BE2C (cell line): ENCODE data around the gene FOXR1. TPM values are rescaled to one million over a fixed set of nuclear protein-coding genes. Genes with fewer than 3 reads are reported as not detected.

ENCODE experiments used
- DNase-seq: peaks from one replicate; pipeline ENCODE4 v3.0.0-alpha.2; 2020
- H3K27me3 ChIP-seq: fragments of 250-450 bp; sonication (Bioruptor Pico); 2 replicates; pipeline ENCODE4 v1.5.1; 2020; ENCODE audit warnings: mild to moderate bottlenecking
- H3K36me3 ChIP-seq: fragments of 250-450 bp; sonication (Bioruptor Pico); 2 replicates; pipeline ENCODE4 v1.5.1; 2020; ENCODE audit warnings: mild to moderate bottlenecking
- H3K4me1 ChIP-seq: fragments of 250-450 bp; sonication (Bioruptor Pico); 2 replicates; pipeline ENCODE4 v1.5.1; 2020
- H3K4me3 ChIP-seq: 2 replicates; pipeline ENCODE4 v1.5.1; 2011; ENCODE audit warnings: low read depth, low read length
- H3K9me3 ChIP-seq: fragments of 250-450 bp; sonication (Bioruptor Pico); 2 replicates; pipeline ENCODE4 v1.5.1; 2020
- CTCF ChIP-seq: IDR thresholded peaks from 2 replicates; pipeline ENCODE4 v1.5.1; 2012; ENCODE audit warnings: mild to moderate bottlenecking, low read depth, low read length
- polyA plus RNA-seq: library from polyadenylated mRNA; unstranded; fragments of >200 nt; gene quantifications from one replicate; pipeline ENCODE4 v1.2.1, GENCODE V29; 2012; ENCODE audit warnings: low read depth, missing spikeins; ENCODE audit not compliant: insufficient read length, insufficient read depth

FOXR1 gene
- polyA plus RNA-seq: not detected

GRCh38 chr11:118971646-118972045 lies at the start of gene FOXR1:
FOXR1 (plus strand) TSS chr11:118971761; CDS start chr11:118971932, 171 bp downstream.
- no peaks in the 10 kb centered on the region for H3K36me3 ChIP-seq
- no peaks in the 10 kb centered on the region for H3K9me3 ChIP-seq
- no peak for DNase-seq
- H3K4me3 ChIP-seq: no peak within 1 kb of the TSS
- no peaks in the 10 kb centered on the region for H3K27me3 ChIP-seq
- TF ChIP-seq CTCF: no peak
- H3K4me1 ChIP-seq: no peaks in the 10 kb centered on the region

- H3K27me3 ChIP-seq: no peaks in the 10 kb centered on the region
- no peaks in the 10 kb centered on the region for H3K9me3 ChIP-seq
- H3K4me1 ChIP-seq: peaks cover 63% of the 10 kb centered on the region
- TF ChIP-seq CTCF: no peak
- H3K36me3 ChIP-seq: no peaks in the 10 kb centered on the region
- peak overlapping the region; percentile 92 for H3K4me3 ChIP-seq
- peak; percentile 76 for DNase-seq
These were observed 49.4 kb upstream of the FOXR1 start for GRCh38 chr11:118921929-118922744.

- peaks cover 60% of the 10 kb centered on the region for H3K4me1 ChIP-seq
- H3K36me3 ChIP-seq: no peaks in the 10 kb centered on the region
- peak overlapping the region; percentile 92 for H3K4me3 ChIP-seq
- H3K9me3 ChIP-seq: no peaks in the 10 kb centered on the region
- DNase-seq: no peak
- TF ChIP-seq CTCF: no peak
- no peaks in the 10 kb centered on the region for H3K27me3 ChIP-seq
These were observed 48.6 kb upstream of the FOXR1 start for GRCh38 chr11:118922745-118923627.

GRCh38 chr11:118923721-118924587 lies 47.6 kb upstream of the FOXR1 start:
- TF ChIP-seq CTCF: no peak
- DNase-seq: no peak
- no peaks in the 10 kb centered on the region for H3K27me3 ChIP-seq
- peak overlapping the region; percentile 92 for H3K4me3 ChIP-seq
- no peaks in the 10 kb centered on the region for H3K9me3 ChIP-seq
- H3K4me1 ChIP-seq: peaks cover 53% of the 10 kb centered on the region
- H3K36me3 ChIP-seq: no peaks in the 10 kb centered on the region

- Histone ChIP-seq H3K36me3 (no peaks in the 10 kb centered on the region), H3K27me3 (no peaks in the 10 kb centered on the region), H3K9me3 (no peaks in the 10 kb centered on the region), H3K4me3 (peak overlapping the region; percentile 92), H3K4me1 (peaks cover 44% of the 10 kb centered on the region)
- DNase-seq: peak; percentile 77
- TF ChIP-seq CTCF: no peak
These were observed 46.7 kb upstream of the FOXR1 start for GRCh38 chr11:118924591-118925585.
